Rectal smooth muscle tissue (tissue), 1 donor: ENCODE measurements around the gene BACH2.

Experiments
- H3K27ac ChIP-seq: one replicate; pipeline ENCODE4 v1.7.0; 2013; ENCODE audit warnings: low read depth, low read length, inconsistent platforms
- H3K27me3 ChIP-seq: one replicate; pipeline ENCODE4 v1.7.0; 2013; ENCODE audit warnings: low read length; ENCODE audit not compliant: control insufficient read depth, insufficient read depth
- H3K36me3 ChIP-seq: one replicate; pipeline ENCODE4 v1.7.0; 2013; ENCODE audit warnings: low read length; ENCODE audit not compliant: control insufficient read depth, insufficient read depth
- H3K4me1 ChIP-seq: one replicate; pipeline ENCODE4 v1.7.0; 2013; ENCODE audit warnings: low read length; ENCODE audit not compliant: control insufficient read depth, insufficient read depth
- H3K4me3 ChIP-seq: one replicate; pipeline ENCODE4 v1.7.0; 2013; ENCODE audit warnings: low read length
- H3K9ac ChIP-seq: one replicate; pipeline ENCODE4 v1.7.0; 2013; ENCODE audit warnings: low read length

BACH2 gene

DNA sequence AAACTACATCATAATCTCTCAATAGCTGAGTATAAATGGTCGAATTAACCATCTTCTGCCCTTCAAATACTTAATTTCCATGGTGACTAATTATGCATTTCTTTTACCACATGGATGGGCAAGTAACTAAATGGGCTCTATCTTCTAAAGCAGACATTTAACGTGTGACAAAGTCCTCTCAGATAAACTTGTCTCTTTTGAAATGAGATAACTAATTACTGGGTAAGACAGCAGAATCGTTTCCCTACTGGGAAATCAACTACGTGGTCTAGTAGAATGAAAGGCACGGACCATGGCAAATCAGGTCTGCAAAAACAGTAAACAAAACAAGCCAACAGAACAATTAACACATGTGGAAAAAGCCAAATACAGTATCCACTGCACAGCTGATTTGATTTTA, 137.7 kb downstream of the BACH2 start:
- H3K36me3 ChIP-seq, result no peaks in the 10 kb centered on the region
- no peak overlapping the region for H3K4me3 ChIP-seq
- peaks cover 3% of the 10 kb centered on the region for H3K4me1 ChIP-seq
- no peak overlapping the region for H3K9ac ChIP-seq
- no peak overlapping the region for H3K27ac ChIP-seq
- H3K27me3 ChIP-seq, result no peaks in the 10 kb centered on the region

DNA sequence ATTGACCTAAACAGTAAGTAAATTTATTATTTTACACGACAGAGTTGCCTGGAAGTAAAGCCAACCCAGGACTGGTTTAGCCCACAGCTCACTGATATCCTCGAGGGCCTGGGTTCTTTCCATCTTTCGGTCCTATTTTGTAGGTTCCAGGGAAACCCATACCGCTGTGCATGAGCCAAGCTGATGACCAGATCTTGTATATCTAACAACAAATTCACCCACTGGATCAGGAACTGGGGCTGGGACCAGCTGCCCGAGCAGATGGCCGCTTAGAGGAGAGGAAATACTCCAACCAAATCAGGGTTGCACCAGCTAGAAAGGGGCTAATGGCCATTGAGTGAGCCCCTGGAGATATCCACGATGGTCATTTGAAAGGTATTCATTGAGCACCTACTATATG, 139.2 kb downstream of the BACH2 start:
- H3K27me3 ChIP-seq, result no peaks in the 10 kb centered on the region
- H3K36me3 ChIP-seq, result no peaks in the 10 kb centered on the region
- H3K27ac ChIP-seq, result no peak overlapping the region
- H3K9ac ChIP-seq, result no peak overlapping the region
- H3K4me3 ChIP-seq, result no peak overlapping the region
- H3K4me1 ChIP-seq, result peaks cover 3% of the 10 kb centered on the region

DNA sequence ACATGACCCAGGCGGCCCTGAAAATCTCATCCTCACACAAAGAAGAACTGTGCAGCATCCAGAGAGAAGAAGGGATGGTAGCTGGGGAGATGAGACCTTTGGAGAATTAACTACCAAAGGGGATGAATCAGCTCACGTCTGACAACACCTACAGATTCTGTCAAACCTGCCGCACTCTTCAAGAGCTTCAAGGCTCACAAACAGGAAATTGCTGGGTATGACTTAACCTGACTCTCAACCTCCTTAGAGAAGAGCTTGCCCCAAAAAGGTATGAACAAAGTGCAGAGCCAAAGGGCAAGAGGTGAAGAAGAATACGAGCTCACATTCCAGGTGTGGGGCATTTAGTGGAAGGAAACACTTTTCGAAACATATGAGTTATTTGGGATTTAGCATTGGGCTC, 139.8 kb downstream of the BACH2 start:
- peaks cover 3% of the 10 kb centered on the region for H3K4me1 ChIP-seq

DNA sequence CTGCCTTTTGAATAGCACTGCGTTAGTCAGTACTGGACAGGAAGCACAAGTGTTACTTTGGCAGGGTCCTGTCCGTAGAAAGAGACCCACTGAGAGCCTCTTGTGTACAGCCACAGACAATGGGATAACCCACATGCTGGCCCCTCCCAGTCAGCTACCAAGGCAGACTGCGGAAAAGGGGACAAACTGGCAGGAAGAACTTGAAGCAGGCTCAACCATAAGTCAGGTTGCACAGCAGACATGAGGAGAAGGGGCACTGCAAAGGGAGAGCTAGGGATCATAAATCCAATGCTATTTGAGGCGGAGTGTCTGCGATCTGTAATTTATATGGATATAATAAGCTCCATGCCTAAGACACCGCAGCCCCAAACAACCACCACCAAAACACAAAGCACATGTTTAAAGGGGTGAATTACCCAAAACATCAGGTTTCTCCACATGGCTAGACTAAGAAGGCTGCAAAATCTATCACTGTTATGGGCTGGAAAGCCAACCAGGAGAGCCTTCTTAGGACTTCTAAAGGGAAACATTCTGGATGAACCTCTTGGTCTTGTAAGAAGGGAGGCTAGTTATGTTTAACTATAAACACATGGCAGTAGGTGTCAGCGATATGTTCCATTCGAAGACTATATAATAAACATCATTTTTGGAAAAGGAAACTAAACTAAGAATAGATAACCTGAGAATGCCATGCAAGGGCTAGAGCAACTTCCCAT, 141.7 kb downstream of the BACH2 start:
- Histone ChIP-seq H3K4me3 (no peak overlapping the region), H3K9ac (no peak overlapping the region), H3K27ac (no peak overlapping the region), H3K36me3 (no peaks in the 10 kb centered on the region), H3K27me3 (no peaks in the 10 kb centered on the region), H3K4me1 (no peaks in the 10 kb centered on the region)

More for the DNA sequence above, 139.8 kb downstream of the BACH2 start:
- no peaks in the 10 kb centered on the region for H3K27me3 ChIP-seq
- H3K9ac ChIP-seq, result no peak overlapping the region
- no peak overlapping the region for H3K27ac ChIP-seq
- H3K36me3 ChIP-seq, result no peaks in the 10 kb centered on the region
- H3K4me3 ChIP-seq, result no peak overlapping the region

DNA sequence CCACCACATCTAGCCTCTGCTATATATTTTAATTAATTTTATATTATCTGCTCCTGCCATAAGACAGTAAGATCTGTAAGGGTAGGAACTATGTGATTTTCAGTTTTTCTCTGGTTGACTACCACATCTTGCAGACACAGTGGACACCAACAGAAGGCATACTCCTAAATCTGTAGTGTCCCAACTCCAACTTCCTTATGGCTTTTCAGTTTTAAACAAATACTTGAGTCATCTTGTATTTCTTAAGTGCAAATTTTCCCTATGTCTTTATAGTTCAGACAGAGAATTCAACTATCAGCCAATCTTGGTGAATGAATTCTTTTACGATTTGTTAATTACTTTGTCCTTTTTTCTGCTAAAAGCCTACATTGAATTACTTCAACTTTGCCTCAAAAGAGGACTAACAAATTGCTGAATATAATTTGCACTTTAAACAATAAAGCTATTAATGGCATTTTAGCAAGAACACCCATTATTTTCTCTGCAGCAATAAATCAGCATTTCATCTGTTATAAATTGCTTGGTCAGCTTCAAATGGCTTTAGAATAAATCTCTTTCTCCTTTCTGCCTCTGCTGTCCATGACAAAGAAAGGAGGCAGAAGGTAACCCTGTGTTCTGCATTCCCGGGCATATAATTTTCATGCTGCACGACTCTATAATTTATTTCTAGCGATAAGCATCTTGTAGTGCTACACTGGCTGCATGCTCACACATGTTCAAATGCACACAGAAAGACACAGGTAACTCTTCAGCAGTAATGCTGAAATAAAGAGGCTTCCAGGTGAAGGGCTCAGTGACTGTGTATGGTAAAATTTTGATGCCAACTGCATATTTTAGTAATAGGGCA, 144.8 kb downstream of the BACH2 start:
- Histone ChIP-seq H3K9ac (no peak overlapping the region), H3K36me3 (no peaks in the 10 kb centered on the region), H3K4me1 (no peaks in the 10 kb centered on the region), H3K27me3 (no peaks in the 10 kb centered on the region), H3K4me3 (no peak overlapping the region), H3K27ac (no peak overlapping the region)

DNA sequence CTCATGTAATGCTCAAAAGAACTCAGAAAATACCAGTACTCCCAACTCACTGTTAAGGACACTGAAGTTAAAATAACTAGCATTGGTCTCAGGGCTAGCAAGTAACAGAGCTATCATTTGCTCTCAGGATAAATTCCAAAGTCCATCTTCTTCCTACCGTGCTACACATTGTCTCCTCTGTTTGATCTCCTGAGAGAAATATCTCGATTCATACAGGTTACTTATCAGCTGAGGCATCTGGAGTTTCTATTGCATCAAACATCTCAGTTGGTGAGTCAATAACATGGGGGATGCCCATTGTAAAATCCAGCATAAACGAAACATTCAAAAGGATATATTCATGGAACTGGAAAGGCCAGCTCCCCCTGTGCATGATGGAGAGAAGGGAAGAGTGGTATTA, 147.4 kb downstream of the BACH2 start:
- H3K36me3 ChIP-seq, result no peaks in the 10 kb centered on the region
- H3K4me1 ChIP-seq, result no peaks in the 10 kb centered on the region
- H3K27me3 ChIP-seq, result no peaks in the 10 kb centered on the region
- no peak overlapping the region for H3K4me3 ChIP-seq
- no peak overlapping the region for H3K9ac ChIP-seq
- H3K27ac ChIP-seq, result no peak overlapping the region

DNA sequence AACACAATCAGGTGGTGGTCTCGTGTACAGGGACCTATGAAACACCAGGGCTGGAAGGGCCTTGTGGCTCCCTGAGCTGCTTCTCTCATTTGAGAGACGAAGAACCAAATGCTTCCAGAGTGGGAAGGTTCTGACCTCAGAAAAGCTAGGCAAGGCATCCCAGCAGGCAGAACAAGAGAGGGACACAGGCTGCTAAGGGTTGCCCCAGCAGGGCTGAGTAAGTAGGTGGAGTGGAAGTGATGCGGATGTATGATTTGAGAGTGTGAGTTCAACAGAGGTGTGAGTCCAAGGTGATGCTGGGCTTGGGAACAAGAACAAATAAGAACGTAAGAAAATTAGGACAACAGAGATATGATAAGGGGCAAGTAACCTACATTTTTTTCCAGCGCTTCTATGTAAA, 147.8 kb downstream of the BACH2 start:
- Histone ChIP-seq H3K27me3 (no peaks in the 10 kb centered on the region), H3K4me1 (no peaks in the 10 kb centered on the region), H3K36me3 (no peaks in the 10 kb centered on the region), H3K4me3 (no peak overlapping the region), H3K9ac (no peak overlapping the region), H3K27ac (no peak overlapping the region)

DNA sequence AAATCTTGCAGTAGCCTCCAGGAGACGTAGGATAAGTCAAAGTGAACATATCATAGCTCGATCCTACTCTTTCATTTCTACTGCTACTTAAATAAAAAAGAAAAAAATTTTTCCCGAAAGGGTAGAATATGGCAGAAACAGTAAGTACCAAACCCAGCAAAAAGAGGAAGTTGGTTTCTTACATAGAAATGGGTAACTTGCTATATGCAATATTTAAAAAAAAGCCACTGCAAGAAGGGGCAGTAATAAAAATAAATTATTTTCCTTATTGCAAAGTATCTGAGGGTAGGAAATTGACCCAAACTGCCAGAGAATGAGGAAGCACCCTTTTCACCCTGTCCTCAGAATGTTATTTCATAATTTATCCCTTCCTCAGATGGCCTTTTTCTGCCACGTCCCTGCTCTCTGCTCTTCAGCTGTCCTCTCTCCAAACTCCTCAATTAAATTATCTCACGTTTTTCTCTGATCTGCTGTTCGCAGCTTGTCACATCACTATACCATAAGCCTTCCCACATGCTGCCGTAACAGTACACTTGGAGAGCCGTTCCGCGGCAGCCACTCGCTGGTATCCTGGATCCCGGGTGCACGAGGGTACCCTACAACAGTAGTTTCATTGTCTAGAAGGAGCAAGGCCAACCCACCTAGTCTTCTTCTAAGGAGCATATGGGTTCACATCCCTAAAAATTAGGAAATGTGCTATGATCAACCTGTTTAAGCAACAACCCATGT, 149.6 kb downstream of the BACH2 start:
- no peak overlapping the region for H3K27ac ChIP-seq
- no peaks in the 10 kb centered on the region for H3K4me1 ChIP-seq
- no peaks in the 10 kb centered on the region for H3K36me3 ChIP-seq
- no peak overlapping the region for H3K9ac ChIP-seq
- H3K27me3 ChIP-seq, result no peaks in the 10 kb centered on the region
- no peak overlapping the region for H3K4me3 ChIP-seq

DNA sequence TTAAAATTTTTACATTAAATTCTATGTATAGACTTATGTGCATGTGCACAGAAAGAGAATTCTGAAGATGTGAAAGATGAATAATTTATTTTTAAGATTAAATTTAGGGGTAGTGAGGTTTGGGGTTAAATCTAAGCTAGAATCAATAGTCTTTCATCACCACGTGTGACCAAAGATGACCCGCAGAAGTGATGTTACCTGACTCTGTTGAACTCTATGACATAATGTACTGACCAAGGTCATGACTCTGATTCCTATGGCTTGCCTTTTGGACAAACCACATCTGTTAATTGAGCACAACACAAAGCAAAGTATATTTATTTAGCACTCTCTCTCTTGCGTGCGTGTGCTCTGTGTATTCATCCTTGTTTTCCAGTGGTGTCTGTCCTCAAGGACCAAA, 150.6 kb downstream of the BACH2 start:
- H3K9ac ChIP-seq, result no peak overlapping the region
- no peak overlapping the region for H3K27ac ChIP-seq
- H3K27me3 ChIP-seq, result no peaks in the 10 kb centered on the region
- no peaks in the 10 kb centered on the region for H3K4me1 ChIP-seq
- H3K36me3 ChIP-seq, result no peaks in the 10 kb centered on the region
- no peak overlapping the region for H3K4me3 ChIP-seq

DNA sequence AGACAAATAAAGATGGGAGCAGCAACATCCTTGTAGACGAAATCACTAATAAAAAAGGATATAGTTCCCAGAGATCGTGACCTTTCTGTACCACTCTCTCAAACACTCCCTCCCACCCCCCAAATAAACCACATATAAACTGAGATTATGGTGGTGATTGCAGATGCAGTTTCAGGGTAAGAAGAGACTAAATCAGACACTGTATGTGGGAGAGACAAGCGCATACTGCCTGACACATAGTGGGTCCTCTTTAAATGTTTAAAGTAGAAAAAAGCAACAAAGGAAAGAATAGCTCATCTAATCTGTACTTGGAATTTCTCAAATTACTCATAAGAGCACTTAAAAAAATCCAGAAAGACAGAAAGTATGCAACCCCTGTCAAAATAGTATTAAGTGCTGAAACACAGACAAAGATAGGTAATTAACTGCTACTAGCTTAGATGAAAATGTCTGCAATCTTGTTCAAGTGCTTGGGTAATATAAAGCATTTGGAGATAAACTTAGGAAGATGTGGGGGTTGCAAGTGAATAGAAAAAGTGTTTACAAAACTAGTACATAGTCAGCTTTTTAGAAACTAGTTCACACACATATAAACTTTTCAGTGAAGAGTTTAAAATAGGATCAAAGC, 151.6 kb downstream of the BACH2 start:
- Histone ChIP-seq H3K36me3 (no peaks in the 10 kb centered on the region), H3K27ac (no peak overlapping the region), H3K9ac (no peak overlapping the region), H3K4me3 (no peak overlapping the region), H3K27me3 (no peaks in the 10 kb centered on the region), H3K4me1 (no peaks in the 10 kb centered on the region)

DNA sequence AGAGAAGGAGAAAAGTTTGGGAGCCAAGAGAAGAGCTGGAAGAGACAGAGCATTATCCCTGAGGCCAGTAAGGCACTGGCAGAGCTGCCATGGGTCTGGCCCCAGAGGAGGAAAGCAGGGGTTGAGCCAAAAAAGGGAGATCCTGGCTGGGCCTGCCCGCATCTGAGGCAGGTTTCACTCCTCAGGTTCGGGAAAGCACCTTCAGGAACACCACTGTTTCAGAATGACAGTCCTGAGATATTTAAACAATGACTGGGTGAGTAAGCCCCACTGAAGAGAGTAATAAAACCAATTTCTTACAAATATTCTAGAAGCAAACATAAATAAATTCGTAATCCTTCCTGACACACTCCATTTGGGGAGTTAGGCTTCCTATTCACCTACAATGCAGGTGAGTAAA, 152.2 kb downstream of the BACH2 start:
- Histone ChIP-seq H3K4me3 (no peak overlapping the region), H3K27ac (no peak overlapping the region), H3K27me3 (no peaks in the 10 kb centered on the region), H3K9ac (no peak overlapping the region), H3K36me3 (no peaks in the 10 kb centered on the region), H3K4me1 (no peaks in the 10 kb centered on the region)

DNA sequence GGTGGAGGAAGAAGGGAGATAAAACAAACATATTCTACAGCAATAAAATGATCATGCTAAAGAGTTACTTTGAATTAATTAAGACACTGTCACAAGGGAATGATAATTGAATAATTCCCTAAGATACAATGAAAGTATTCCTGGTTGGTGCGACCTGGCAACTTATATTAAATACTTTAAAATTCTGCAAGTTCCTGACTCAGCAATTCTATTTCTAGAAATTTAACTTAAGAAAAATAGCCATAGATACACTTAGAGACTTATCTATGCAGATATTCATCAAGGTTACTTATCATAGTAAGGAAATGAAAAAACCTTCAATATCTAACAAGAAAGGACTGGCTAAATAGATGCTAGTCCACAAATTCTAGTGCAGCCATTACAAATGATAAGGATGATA, 156.0 kb downstream of the BACH2 start:
- Histone ChIP-seq H3K4me3 (no peak overlapping the region), H3K4me1 (no peaks in the 10 kb centered on the region), H3K27ac (no peak overlapping the region), H3K36me3 (no peaks in the 10 kb centered on the region), H3K27me3 (no peaks in the 10 kb centered on the region), H3K9ac (no peak overlapping the region)
